HG03045 (cell line): ENCODE results near the gene SHH.

Source experiments
- ATAC-seq: cut with Tn5 transposase; IDR thresholded peaks from one replicate; pipeline ENCODE4 v1.9.1; 2021; ENCODE audit warnings: mild to moderate bottlenecking, moderate library complexity; ENCODE audit not compliant: unreplicated experiment

SHH gene

GRCh38 chr7:155811895-155812761 lies at the start of gene SHH:
Gene SHH, minus strand, starts transcription at chr7:155812463. Its CDS starts 341 bp downstream, at chr7:155812122.
- no peak for ATAC-seq

- no peak for ATAC-seq
Measured at GRCh38 chr7:155861480-155861868, 49.2 kb upstream of the SHH start.

GRCh38 chr7:155860840-155861479 lies 48.7 kb upstream of the SHH start:
- ATAC-seq, result no peak

- no peak for ATAC-seq
Measured at GRCh38 chr7:155860461-155860839, 48.2 kb upstream of the SHH start.

- no peak for ATAC-seq
Measured at GRCh38 chr7:155858521-155859061, 46.3 kb upstream of the SHH start.

GRCh38 chr7:155857141-155857540 lies 44.9 kb upstream of the SHH start:
- no peak for ATAC-seq

- ATAC-seq, result no peak
Measured at GRCh38 chr7:155856656-155857055, 44.4 kb upstream of the SHH start.

- ATAC-seq, result no peak
Measured at GRCh38 chr7:155852426-155853301, 40.4 kb upstream of the SHH start.

GRCh38 chr7:155851892-155852291 lies 39.6 kb upstream of the SHH start:
- no peak for ATAC-seq

GRCh38 chr7:155850766-155851678 lies 38.8 kb upstream of the SHH start:
- ATAC-seq, result no peak

- ATAC-seq, result no peak
Measured at GRCh38 chr7:155850001-155850436, 37.8 kb upstream of the SHH start.

GRCh38 chr7:155848691-155849669 lies 36.7 kb upstream of the SHH start:
- ATAC-seq, result no peak

GRCh38 chr7:155847821-155848435 lies 35.7 kb upstream of the SHH start:
- no peak for ATAC-seq

GRCh38 chr7:155846936-155847335 lies 34.7 kb upstream of the SHH start:
- no peak for ATAC-seq

GRCh38 chr7:155846156-155846555 lies 33.9 kb upstream of the SHH start:
- no peak for ATAC-seq

GRCh38 chr7:155845226-155845625 lies 33.0 kb upstream of the SHH start:
- ATAC-seq, result no peak

- ATAC-seq, result no peak
Measured at GRCh38 chr7:155844526-155844925, 32.3 kb upstream of the SHH start.

GRCh38 chr7:155844019-155844453 lies 31.8 kb upstream of the SHH start:
- ATAC-seq, result no peak
